ENCODE results near the gene GCK.

The GCK gene

DNA sequence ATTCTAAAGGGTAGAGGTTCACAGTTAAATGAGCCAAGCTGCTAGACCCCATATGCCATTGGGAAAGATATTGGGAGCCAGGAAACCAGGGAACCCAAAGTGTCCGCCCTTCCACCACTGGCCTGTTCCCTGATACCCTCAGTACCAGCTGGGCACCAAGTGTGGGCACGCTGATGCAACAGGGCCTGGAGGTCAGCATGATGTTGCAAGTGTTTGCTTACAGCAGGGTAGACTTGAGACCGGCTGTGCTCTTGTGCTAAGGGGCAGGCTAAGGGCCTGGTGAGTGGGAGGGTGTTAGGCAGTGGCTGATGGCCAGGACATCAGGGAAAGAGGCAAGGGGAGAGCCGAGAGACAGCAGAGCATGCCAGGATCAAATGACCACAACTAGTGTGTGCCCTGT lies 27.1 kb downstream of the GCK start:
- H3K36me3 ChIP-seq (ENCODE audit: control insufficient read depth, low read length): no peaks in the 10 kb centered on the region
- H3K4me3 ChIP-seq (ENCODE audit: low read length): no peak overlapping the region
- no peaks in the 10 kb centered on the region for H4K20me1 ChIP-seq (ENCODE audit: control insufficient read depth, insufficient read depth, low read depth, low read length)
- no peaks in the 10 kb centered on the region for H3K79me2 ChIP-seq (ENCODE audit: control insufficient read depth, low read length)
- H3K9me3 ChIP-seq (ENCODE audit: control insufficient read depth, insufficient read depth, low read length): no peaks in the 10 kb centered on the region
- no peak for TF ChIP-seq EZH2phosphoT487 (IDR thresholded peaks at IDR 0.05; ENCODE audit: borderline replicate concordance, low read length)
- TF ChIP-seq, protein P1, sequence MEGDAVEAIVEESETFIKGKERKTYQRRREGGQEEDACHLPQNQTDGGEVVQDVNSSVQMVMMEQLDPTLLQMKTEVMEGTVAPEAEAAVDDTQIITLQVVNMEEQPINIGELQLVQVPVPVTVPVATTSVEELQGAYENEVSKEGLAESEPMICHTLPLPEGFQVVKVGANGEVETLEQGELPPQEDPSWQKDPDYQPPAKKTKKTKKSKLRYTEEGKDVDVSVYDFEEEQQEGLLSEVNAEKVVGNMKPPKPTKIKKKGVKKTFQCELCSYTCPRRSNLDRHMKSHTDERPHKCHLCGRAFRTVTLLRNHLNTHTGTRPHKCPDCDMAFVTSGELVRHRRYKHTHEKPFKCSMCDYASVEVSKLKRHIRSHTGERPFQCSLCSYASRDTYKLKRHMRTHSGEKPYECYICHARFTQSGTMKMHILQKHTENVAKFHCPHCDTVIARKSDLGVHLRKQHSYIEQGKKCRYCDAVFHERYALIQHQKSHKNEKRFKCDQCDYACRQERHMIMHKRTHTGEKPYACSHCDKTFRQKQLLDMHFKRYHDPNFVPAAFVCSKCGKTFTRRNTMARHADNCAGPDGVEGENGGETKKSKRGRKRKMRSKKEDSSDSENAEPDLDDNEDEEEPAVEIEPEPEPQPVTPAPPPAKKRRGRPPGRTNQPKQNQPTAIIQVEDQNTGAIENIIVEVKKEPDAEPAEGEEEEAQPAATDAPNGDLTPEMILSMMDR (IDR thresholded peaks at IDR 0.05; ENCODE audit: low read depth, low read length, poor library complexity, severe bottlenecking): no peak
- H3K9me2 ChIP-seq (replicated peaks; ENCODE audit: control insufficient read depth, low read length): no peaks in the 10 kb centered on the region
- no peak overlapping the region for H3K27ac ChIP-seq (ENCODE audit: low read depth, low read length)
- H3K4me2 ChIP-seq (ENCODE audit: low read length): no peak overlapping the region
- peaks cover 19% of the 10 kb centered on the region for H3K27me3 ChIP-seq (ENCODE audit: control insufficient read depth, low read length)
- H3K4me1 ChIP-seq (ENCODE audit: control insufficient read depth, low read length): no peaks in the 10 kb centered on the region
- H3F3A ChIP-seq (ENCODE audit: control insufficient read depth, insufficient read depth): no peaks in the 10 kb centered on the region

- H3K4me3 ChIP-seq (ENCODE audit: low read length): no peak overlapping the region
- no peaks in the 10 kb centered on the region for H3K9me2 ChIP-seq (replicated peaks; ENCODE audit: control insufficient read depth, low read length)
- TF ChIP-seq, protein P1 (IDR thresholded peaks at IDR 0.05; ENCODE audit: low read depth, low read length, poor library complexity, severe bottlenecking): no peak
- no peak for TF ChIP-seq EZH2phosphoT487 (IDR thresholded peaks at IDR 0.05; ENCODE audit: borderline replicate concordance, low read length)
- no peaks in the 10 kb centered on the region for H4K20me1 ChIP-seq (ENCODE audit: control insufficient read depth, insufficient read depth, low read depth, low read length)
- no peaks in the 10 kb centered on the region for H3K9me3 ChIP-seq (ENCODE audit: control insufficient read depth, insufficient read depth, low read length)
- H3K27me3 ChIP-seq (ENCODE audit: control insufficient read depth, low read length): peaks cover 22% of the 10 kb centered on the region
- no peak overlapping the region for H3K27ac ChIP-seq (ENCODE audit: low read depth, low read length)
- H3F3A ChIP-seq (ENCODE audit: control insufficient read depth, insufficient read depth): no peaks in the 10 kb centered on the region
- H3K36me3 ChIP-seq (ENCODE audit: control insufficient read depth, low read length): no peaks in the 10 kb centered on the region
- no peaks in the 10 kb centered on the region for H3K4me1 ChIP-seq (ENCODE audit: control insufficient read depth, low read length)
- no peaks in the 10 kb centered on the region for H3K79me2 ChIP-seq (ENCODE audit: control insufficient read depth, low read length)
- H3K4me2 ChIP-seq (ENCODE audit: low read length): no peak overlapping the region
Measured at GRCh38 chr7:44161371-44161770, 27.9 kb downstream of the GCK start.

DNA sequence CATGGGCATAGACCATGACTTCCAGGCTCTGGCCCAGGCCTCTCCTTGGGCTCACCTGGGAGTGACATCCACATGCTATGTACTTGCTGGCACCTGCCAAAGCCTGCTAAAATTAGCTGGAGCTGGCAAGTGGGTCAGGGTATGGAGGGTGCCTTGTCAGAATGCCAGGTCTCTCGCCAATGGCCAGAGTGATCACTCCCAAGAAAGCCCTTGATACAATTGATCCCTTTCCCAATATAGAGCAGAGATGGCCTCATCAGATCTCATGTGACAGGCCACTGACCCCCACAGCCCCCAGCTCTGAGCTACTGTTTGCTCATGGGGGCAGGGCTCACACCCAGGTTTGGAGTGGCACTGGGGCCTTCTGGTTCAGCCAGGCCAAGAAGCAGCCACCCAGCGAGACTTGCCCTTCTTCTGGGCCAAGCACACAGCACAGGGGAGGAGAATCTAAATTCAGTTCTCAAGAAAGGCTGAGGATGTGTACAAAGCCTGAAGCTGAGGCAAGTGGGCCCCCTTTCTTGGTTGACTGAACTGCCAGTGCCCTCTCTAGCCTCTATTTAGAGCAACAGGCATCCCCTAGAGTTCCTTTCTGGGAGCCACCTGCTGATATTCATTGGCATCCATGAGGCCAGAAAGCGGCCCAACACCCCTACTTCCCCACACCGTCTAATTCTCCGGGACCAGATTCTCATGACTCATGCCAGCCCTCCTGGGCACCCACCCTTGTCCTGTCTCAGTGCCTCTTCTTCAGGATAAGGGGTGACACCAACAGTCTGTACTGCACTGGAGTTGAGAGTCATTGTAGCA lies 29.2 kb downstream of the GCK start:
- no peak overlapping the region for H3K4me3 ChIP-seq (ENCODE audit: low read length)
- TF ChIP-seq, protein P1 (IDR thresholded peaks at IDR 0.05; ENCODE audit: low read depth, low read length, poor library complexity, severe bottlenecking): no peak
- TF ChIP-seq EZH2phosphoT487 (IDR thresholded peaks at IDR 0.05; ENCODE audit: borderline replicate concordance, low read length): no peak
- no peaks in the 10 kb centered on the region for H3K36me3 ChIP-seq (ENCODE audit: control insufficient read depth, low read length)

More for the DNA sequence above, 29.2 kb downstream of the GCK start:
- Histone ChIP-seq H3K4me2 (ENCODE audit: low read length) (no peak overlapping the region), H4K20me1 (ENCODE audit: control insufficient read depth, insufficient read depth, low read depth, low read length) (no peaks in the 10 kb centered on the region), H3K79me2 (ENCODE audit: control insufficient read depth, low read length) (no peaks in the 10 kb centered on the region), H3F3A (ENCODE audit: control insufficient read depth, insufficient read depth) (no peaks in the 10 kb centered on the region), H3K9me3 (ENCODE audit: control insufficient read depth, insufficient read depth, low read length) (no peaks in the 10 kb centered on the region), H3K27me3 (ENCODE audit: control insufficient read depth, low read length) (peaks cover 24% of the 10 kb centered on the region), H3K9me2 (replicated peaks; ENCODE audit: control insufficient read depth, low read length) (no peaks in the 10 kb centered on the region), H3K4me1 (ENCODE audit: control insufficient read depth, low read length) (no peaks in the 10 kb centered on the region), H3K27ac (ENCODE audit: low read depth, low read length) (no peak overlapping the region)
